GM10266 (cell line): ENCODE results near the gene SH2D3A.

ENCODE experiments used
- DNase-seq: peaks from one replicate; pipeline ENCODE4 v3.0.0; 2012; ENCODE audit errors: extremely low spot score
- TF ChIP-seq, protein P1 (sequence below): IDR thresholded peaks from 2 replicates; pipeline ENCODE4 v1.5.1; 2012; ENCODE audit warnings: mild to moderate bottlenecking, low read depth; ENCODE audit not compliant: control insufficient read depth, insufficient read depth; ENCODE audit errors: missing control alignments

SH2D3A gene

DNA sequence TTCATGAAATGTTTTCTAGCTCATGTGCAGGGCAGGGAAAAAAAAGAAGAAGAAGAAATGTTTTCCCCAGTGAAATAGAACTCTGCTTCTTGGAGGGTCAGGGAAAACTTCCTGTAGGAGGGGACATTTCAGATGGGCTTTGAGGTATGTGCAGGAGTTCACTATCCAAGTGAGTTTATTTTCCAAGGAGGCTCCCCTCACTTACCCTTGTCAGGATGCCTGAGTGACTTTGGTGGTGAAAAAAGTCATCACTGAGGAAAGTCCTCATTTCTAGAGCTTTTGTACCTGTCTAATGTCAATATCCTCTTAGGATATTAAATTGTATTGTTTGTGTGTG, 46.1 kb downstream of the SH2D3A start:
- TF ChIP-seq, protein P1, sequence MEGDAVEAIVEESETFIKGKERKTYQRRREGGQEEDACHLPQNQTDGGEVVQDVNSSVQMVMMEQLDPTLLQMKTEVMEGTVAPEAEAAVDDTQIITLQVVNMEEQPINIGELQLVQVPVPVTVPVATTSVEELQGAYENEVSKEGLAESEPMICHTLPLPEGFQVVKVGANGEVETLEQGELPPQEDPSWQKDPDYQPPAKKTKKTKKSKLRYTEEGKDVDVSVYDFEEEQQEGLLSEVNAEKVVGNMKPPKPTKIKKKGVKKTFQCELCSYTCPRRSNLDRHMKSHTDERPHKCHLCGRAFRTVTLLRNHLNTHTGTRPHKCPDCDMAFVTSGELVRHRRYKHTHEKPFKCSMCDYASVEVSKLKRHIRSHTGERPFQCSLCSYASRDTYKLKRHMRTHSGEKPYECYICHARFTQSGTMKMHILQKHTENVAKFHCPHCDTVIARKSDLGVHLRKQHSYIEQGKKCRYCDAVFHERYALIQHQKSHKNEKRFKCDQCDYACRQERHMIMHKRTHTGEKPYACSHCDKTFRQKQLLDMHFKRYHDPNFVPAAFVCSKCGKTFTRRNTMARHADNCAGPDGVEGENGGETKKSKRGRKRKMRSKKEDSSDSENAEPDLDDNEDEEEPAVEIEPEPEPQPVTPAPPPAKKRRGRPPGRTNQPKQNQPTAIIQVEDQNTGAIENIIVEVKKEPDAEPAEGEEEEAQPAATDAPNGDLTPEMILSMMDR, result no peak
- no peak for DNase-seq

DNA sequence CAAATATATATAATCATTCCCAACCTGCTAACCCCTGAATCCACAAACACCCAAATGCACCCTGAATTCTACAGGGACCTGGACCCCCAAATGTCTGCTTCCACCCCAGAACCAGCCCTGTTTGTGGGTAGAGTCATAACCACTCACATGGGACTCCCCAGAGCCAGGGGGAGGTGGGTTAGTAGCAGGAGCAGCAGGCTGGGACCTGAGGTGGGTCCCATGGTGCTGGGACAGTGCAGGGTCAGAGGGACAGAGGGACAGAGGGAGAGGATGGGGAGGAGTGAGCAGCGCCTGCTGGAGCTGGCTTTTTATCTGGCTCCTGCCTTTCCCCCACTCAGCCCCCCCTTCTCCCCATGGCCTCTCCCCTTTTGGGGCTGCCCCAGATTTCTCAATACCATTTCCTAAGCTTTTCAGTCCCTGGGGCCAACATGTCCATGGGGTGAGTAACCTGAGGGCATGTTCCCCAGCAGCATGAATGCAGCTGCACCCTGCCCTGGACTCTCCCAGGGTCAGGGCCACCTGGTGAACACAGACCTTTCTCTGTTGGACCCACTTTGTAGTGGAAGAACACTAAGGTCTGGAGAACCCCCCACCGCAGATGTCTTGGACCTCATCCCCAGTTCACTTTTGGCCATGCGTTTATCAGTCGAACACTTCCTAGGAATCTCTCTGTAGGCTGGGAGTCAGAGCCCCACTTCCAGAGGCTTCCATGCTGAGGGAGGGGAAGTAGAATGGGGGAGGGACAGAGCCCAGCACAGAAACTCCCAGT, 46.7 kb downstream of the SH2D3A start, which contains the start of gene C3:
C3 (minus strand) TSS at position 282 of the 769 bp plus-strand sequence; CDS start at position 221, 61 bp downstream.
- no peak for DNase-seq
- TF ChIP-seq, protein P1, result no peak

DNA sequence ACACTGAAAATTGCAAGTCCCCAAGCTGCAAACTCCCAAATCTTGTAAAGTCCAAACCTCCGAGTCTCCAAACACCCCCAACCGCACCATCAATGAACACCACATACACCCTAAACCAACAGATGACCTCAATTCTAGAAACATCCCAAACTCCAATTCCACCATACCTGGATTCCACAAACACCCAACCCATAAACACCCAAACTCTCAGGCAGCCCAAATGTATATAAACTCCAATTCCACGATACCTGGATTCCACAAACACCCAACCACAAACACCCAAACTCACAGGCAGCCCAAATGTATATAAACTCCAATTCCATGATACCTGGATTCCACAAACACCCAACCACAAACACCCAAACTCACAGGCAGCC, 47.3 kb downstream of the SH2D3A start:
- no peak for DNase-seq
- TF ChIP-seq, protein P1, result no peak

DNA sequence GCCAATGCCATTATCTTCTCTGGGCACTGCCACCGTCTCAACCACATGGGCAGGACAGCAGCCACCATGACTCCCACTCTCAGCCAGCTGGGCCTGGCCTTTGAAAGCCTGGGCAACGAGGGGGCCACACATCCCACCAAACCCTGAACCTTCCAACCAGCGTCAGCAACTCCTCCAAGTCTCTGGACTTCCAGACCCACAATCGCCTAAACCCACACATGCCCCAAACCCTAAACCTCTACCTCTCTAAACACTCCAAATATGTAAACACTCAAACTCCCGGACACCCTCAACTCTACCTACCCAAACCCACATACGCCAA, 47.7 kb downstream of the SH2D3A start:
- no peak for DNase-seq
- TF ChIP-seq, protein P1, result no peak

DNA sequence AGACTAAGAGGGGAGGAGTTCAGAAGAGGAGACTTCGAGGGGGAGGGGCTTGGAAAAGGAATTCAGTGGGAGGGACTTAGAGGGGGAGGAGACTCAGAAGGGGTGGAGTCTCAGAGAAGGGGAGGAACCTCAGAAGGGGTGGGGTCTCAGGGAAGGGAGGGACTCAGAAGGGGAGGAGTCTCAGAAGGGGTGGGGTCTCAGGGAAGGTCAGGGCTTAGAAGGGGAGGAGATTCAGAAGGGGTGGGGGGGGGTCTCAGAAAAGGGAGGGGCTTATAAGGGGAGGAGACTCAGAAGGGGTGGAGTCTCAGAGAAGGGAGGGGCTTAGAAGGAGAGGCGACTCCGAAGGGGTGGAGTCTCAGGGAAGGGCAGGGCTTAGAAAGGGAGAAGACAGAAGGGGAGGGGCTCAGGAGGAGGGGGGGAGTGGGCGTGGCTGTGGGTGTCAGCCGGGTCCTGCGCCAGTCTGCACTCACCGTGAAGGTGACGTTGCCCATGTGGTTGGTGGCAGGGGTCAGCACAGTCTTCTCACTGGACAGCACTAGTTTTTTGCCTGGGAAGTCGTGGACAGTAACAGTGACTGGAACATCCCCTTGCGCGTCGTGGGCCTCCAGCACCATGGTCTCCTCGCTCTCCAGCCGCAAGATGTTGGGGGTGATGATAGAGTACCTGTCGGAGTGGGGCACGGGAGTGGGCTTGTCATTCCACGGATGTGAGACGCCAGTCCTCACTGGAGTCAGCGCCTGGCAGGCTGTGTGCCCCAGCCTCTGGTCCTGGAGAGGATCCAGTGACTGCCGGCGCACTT, 48.3 kb downstream of the SH2D3A start:
- DNase-seq, result peak; percentile 65
- TF ChIP-seq, protein P1, result no peak

DNA sequence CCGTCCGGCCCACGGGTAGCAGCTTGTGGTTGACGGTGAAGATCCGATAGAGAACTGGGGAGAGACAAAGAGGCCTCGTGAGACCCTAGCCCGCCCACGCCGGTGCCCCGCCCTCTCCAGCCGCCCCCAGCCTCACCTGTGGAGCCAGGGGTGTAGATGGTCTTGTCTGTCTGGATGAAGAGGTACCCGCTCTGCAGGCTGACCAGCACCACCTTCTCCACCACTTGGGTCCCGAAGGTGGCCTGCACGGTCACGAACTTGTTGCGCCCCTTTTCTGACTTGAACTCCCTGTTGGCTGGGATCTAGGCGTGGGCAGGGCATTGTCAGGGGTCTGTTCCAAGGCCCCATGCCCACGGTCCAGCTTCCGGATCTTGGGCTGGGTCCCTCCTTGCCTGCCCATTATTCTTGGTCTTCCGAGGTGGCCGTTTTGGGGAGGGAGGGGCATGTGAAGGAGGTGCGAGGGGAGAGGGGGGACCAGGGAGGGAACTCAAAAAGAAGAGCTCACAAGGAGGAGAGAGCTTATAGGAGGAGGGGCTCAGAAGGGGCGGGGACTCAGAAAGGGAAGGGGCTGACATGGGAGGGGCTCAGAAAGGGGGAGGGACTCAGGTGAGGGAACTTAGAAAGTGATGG, 49.0 kb downstream of the SH2D3A start:
- TF ChIP-seq, protein P1, result no peak

DNA sequence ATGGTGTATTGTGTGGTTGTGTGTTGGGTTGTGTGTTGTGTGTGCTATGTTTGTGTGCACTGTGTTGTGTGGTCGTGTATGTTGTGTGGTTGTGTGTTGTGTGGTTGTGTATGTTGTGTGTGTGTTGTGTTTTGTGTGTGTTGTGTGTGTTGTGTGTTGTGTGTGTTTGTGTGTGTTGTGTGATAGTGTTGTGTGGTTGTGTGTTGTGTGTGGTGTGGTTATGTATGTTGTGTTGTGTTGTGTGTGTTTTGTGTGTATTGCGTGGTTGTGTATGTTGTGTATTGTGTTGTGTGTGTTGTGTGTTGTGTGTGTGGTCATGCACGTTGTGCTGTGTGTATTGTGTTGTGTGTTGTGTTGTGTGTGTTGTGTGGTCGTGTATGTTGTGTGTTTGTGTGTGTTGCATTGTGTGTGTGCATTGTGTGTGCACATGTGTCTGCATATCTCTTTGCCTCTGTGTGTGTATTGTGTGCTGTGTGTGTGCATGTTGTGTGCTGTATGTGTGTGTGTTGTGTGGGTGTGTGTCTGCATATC, 49.7 kb downstream of the SH2D3A start:
- TF ChIP-seq, protein P1, result no peak
- DNase-seq, result no peak

More for the DNA sequence above, 49.0 kb downstream of the SH2D3A start:
- no peak for DNase-seq
